GM13976 (cell line): ENCODE data around the gene TCEA3.

Source experiments
- DNase-seq: peaks from one replicate; pipeline ENCODE4 v3.0.0; 2012; ENCODE audit warnings: low spot score
- CTCF ChIP-seq: IDR thresholded peaks from 2 replicates; pipeline ENCODE4 v1.5.1; 2012; ENCODE audit warnings: borderline replicate concordance, mild to moderate bottlenecking; ENCODE audit not compliant: insufficient read depth; ENCODE audit errors: extremely low read depth, missing control alignments, control extremely low read depth
- in situ Hi-C: fragments of 300-500 bp; cut with MboI; formaldehyde crosslinking; loops from one replicate; pipeline ENCODE4 v1.12.0; 2022; ENCODE audit warnings: low sequenced_read_pairs, mixed read lengths, inconsistent platforms; ENCODE audit not compliant: unreplicated experiment

Gene TCEA3

GRCh38 chr1:23370709-23371584 lies 53.6 kb downstream of the TCEA3 start:
- in situ Hi-C loops = no loop called here
- TF ChIP-seq CTCF = no peak
- DNase-seq = no peak

GRCh38 chr1:23370330-23370708 lies 54.2 kb downstream of the TCEA3 start:
- TF ChIP-seq CTCF = no peak
- in situ Hi-C loops = no loop called here
- no peak for DNase-seq

- DNase-seq = peak; percentile 52
These were observed 55.1 kb downstream of the TCEA3 start, which contains the start of gene ZNF436 for GRCh38 chr1:23369335-23370013. Gene ZNF436, minus strand, starts transcription at chr1:23369836. Its CDS starts 1,831 bp downstream, at chr1:23368005.

GRCh38 chr1:23368562-23369334 lies 55.8 kb downstream of the TCEA3 start:
- DNase-seq = peak; percentile 92
- in situ Hi-C loops = no loop called here
- peak; percentile 8 for TF ChIP-seq CTCF

More at GRCh38 chr1:23369335-23370013, 55.1 kb downstream of the TCEA3 start, which contains the start of gene ZNF436:
- in situ Hi-C loops = no loop called here
- TF ChIP-seq CTCF = no peak

GRCh38 chr1:23367791-23368561 lies 56.6 kb downstream of the TCEA3 start:
- DNase-seq = peak; percentile 99
- TF ChIP-seq CTCF = no peak
- in situ Hi-C loops = no loop called here
